Measurements from ENCODE around the gene CDK2AP2.
"Not testable (repeated sequence)": the region's sequence is repeated elsewhere in the genome, so short reads cannot be mapped to it uniquely, and the experiment has no call there.

CDK2AP2 gene

DNA sequence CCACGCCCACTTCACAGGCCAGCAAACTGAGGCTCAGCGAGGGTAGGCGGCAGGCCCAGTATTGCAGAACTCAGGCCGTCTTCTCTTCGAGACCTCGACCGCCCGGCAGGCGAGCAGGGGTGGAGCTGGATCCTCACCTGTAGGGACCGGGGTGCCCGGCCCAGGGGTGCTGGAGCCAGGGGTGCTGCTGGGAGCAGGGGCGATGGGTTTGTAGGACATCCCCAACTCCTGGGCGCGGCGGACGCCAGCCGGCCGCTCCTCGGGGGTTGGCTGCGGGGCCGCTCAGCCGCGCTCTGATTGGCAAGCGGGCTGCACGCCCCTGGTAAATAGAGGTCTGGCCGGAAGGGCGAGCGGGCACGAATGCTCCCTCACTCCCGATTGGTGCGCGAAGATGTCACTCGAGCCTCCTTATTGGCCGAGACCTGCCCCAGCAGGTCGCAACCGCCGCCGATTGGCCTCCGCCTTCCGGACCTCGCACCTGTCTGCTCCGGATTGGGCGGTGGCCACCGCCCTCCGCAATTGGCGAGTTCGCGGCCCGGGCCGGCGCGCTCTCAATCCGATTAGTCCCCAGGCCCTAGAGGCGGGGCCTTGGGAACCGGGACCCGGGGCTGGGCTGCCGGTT lies at the start of gene CDK2AP2:
CDK2AP2 (minus strand) TSS at position 299 of the 622 bp plus-strand sequence; CDS start at position 219, 80 bp downstream.
- Mint-ChIP-seq H3K27me3 (no peaks in the 10 kb centered on the region), H3K4me1 (ENCODE audit: low read depth) (peaks cover 35% of the 10 kb centered on the region), H3K4me3 (peak within 1 kb of the TSS; percentile 91)

GRCh38 chr11:67556244-67556643 lies 48.3 kb upstream of the CDK2AP2 start:
- Mint-ChIP-seq H3K4me1 (ENCODE audit: low read depth) (no peaks in the 10 kb centered on the region), H3K9me3 (peaks cover 1% of the 10 kb centered on the region), H3K27me3 (no peaks in the 10 kb centered on the region), H3K4me3 (no peak overlapping the region), H3K36me3 (ENCODE audit: low read depth) (no peaks in the 10 kb centered on the region), H3K27ac (no peak overlapping the region)
- DNase-seq, result no peak

More for the DNA sequence above, at the start of gene CDK2AP2:
- H3K9me3 Mint-ChIP-seq, result no peaks in the 10 kb centered on the region
- peak within 1 kb of the TSS; percentile 97 for H3K27ac Mint-ChIP-seq
- peaks cover 29% of the 10 kb centered on the region for H3K36me3 Mint-ChIP-seq (ENCODE audit: low read depth)
- peak; percentile 98 for DNase-seq

DNA sequence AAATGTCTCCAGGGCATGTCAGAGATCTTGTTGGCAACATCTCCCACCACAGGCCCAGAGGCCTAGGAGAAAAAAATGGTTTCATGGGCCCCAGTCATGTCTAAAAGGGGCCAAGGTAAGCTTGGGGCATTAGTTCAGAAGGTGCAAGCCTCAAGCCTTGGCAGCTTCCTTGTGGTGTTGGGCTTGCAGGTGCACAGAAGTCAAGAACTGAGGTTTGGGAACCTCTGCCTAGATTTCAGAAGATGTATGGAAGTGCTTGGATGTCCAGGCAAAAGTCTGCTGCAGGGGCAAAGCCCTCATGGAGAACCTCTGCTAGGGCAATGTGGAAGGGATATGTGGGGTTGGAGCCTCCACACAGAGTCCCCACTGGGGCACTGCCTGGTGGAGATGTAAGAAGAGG lies 43.7 kb upstream of the CDK2AP2 start:
- H3K4me1 Mint-ChIP-seq (ENCODE audit: low read depth); H3K9me3 Mint-ChIP-seq; H3K36me3 Mint-ChIP-seq (ENCODE audit: low read depth): not testable (repeated sequence)

GRCh38 chr11:67551127-67551526 lies 43.2 kb upstream of the CDK2AP2 start:
- no peaks in the 10 kb centered on the region for H3K4me1 Mint-ChIP-seq (ENCODE audit: low read depth)
- peaks cover 1% of the 10 kb centered on the region for H3K9me3 Mint-ChIP-seq
- no peaks in the 10 kb centered on the region for H3K27me3 Mint-ChIP-seq
- no peak for DNase-seq
- no peak overlapping the region for H3K27ac Mint-ChIP-seq
- no peaks in the 10 kb centered on the region for H3K36me3 Mint-ChIP-seq (ENCODE audit: low read depth)
- no peak overlapping the region for H3K4me3 Mint-ChIP-seq

More for the DNA sequence above, 43.7 kb upstream of the CDK2AP2 start:
- H3K27ac Mint-ChIP-seq, H3K4me3 Mint-ChIP-seq, DNase-seq, H3K27me3 Mint-ChIP-seq: not testable (repeated sequence)

DNA sequence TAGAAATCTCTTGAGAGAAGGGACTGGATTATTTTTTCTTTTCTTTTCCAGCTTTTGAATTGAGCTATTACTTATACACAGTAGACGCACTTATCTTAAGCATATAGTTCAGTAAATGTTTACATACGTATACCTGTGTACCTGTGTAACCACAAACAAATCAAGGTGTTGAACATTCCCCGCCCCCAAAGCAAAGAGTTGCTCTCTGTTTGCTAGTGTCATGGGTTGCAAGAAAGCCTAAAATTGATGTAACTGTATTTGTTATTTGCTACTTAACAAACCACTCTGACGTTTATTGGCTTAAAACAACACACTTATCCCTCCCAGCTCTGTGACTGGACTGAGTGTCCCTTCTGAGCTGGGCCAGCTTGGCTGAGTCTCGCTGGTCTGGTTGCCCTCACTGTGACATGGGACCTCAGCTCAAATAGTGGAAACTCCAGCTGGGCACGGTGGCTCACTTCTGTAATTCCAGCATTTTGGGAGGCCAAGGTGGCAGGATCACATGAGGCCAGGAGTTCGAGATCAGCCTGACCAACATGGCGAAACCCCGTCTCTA lies 40.7 kb upstream of the CDK2AP2 start:
- Mint-ChIP-seq H3K27ac (no peak overlapping the region), H3K27me3 (no peaks in the 10 kb centered on the region), H3K4me1 (ENCODE audit: low read depth) (no peaks in the 10 kb centered on the region), H3K9me3 (peaks cover 1% of the 10 kb centered on the region), H3K36me3 (ENCODE audit: low read depth) (no peaks in the 10 kb centered on the region), H3K4me3 (no peak overlapping the region)
- no peak for DNase-seq

- H3K27me3 Mint-ChIP-seq; H3K4me3 Mint-ChIP-seq; DNase-seq; H3K36me3 Mint-ChIP-seq (ENCODE audit: low read depth); H3K27ac Mint-ChIP-seq; H3K9me3 Mint-ChIP-seq; H3K4me1 Mint-ChIP-seq (ENCODE audit: low read depth): not testable (repeated sequence)
Observed at GRCh38 chr11:67548112-67548511, 40.1 kb upstream of the CDK2AP2 start.

GRCh38 chr11:67545280-67545679 lies 37.3 kb upstream of the CDK2AP2 start:
- no peaks in the 10 kb centered on the region for H3K36me3 Mint-ChIP-seq (ENCODE audit: low read depth)
- DNase-seq, result no peak
- no peaks in the 10 kb centered on the region for H3K4me1 Mint-ChIP-seq (ENCODE audit: low read depth)
- no peaks in the 10 kb centered on the region for H3K27me3 Mint-ChIP-seq
- no peaks in the 10 kb centered on the region for H3K9me3 Mint-ChIP-seq
- no peak overlapping the region for H3K4me3 Mint-ChIP-seq
- H3K27ac Mint-ChIP-seq, result no peak overlapping the region

DNA sequence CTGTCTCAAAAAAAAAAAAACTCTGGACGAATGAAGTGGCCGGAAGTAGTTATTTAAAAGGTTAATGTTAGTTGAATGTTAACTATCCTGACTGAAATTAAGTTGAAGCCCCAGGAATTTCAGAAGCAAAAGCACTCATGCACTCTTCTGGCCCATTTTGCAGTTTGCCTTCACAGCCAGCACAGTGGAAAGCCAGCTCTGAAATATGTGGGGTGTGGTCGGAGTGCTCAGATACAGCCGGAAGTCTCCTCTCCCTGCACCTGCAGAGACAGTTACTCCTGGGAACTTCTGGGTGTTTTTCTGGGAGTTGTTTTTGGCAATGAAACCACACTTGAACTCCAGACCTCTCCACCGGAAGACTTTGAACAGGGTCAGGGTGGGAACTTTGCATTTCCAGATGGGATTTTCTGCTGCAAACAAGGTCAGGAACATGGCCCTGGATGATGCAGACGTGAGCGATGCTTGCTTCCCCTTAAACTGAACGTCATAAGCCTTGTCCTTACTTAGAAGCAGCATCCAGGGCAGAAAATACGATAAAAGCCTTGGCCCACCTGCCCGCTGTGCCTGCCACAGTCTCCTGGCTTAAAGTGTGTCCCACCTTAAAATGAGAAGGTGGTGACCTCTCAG lies 36.8 kb upstream of the CDK2AP2 start:
- Mint-ChIP-seq H3K36me3 (ENCODE audit: low read depth) (no peaks in the 10 kb centered on the region), H3K4me1 (ENCODE audit: low read depth) (no peaks in the 10 kb centered on the region), H3K27me3 (no peaks in the 10 kb centered on the region), H3K4me3 (no peak overlapping the region), H3K27ac (no peak overlapping the region), H3K9me3 (no peaks in the 10 kb centered on the region)
- no peak for DNase-seq

DNA sequence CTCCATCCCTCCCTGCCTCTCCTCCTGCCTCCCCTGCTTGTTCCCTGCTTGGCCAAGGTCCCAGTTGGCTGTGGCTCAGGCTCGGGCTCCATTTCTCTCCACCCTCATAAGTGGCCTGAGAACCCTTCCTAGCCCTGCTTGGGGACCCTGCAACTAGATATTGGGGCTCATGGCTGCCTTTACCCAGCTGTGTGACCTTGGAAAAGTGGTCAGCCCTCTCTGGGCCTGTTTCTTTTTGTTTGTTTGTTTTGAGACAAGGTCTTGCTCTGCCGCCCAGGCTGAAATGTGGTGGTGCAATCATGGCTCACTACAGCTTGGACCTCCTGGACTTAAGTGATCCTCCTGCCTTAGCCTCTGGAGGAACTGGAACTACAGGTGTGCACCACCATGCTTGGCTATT lies 35.6 kb upstream of the CDK2AP2 start:
- no peaks in the 10 kb centered on the region for H3K9me3 Mint-ChIP-seq
- no peak overlapping the region for H3K4me3 Mint-ChIP-seq
- DNase-seq, result no peak
- no peaks in the 10 kb centered on the region for H3K4me1 Mint-ChIP-seq (ENCODE audit: low read depth)
- no peaks in the 10 kb centered on the region for H3K27me3 Mint-ChIP-seq
- H3K36me3 Mint-ChIP-seq (ENCODE audit: low read depth), result no peaks in the 10 kb centered on the region
- H3K27ac Mint-ChIP-seq, result no peak overlapping the region

DNA sequence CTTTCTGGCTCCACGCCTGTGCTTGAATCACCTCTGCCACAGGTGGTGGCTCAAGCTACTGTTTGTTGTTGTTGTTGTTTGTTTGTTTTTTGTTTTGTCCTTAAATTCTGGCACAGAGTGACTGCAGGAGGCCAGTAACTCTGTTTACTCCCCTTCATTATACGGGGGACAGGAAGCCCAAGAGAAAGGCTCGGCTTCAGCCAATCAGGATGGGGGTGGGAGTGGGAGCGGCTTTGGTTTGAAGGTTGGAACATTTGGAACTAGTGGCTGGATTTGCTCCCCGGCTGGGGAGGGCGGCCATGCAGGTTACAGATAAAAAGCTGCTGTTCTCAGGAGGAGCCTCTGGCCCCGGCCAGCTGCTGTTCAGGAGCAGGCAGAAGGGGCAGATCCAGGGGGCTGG lies 35.0 kb upstream of the CDK2AP2 start:
- H3K4me1 Mint-ChIP-seq (ENCODE audit: low read depth), result no peaks in the 10 kb centered on the region
- H3K9me3 Mint-ChIP-seq, result no peaks in the 10 kb centered on the region
- H3K4me3 Mint-ChIP-seq, result no peak overlapping the region
- no peaks in the 10 kb centered on the region for H3K36me3 Mint-ChIP-seq (ENCODE audit: low read depth)
- no peaks in the 10 kb centered on the region for H3K27me3 Mint-ChIP-seq
- no peak overlapping the region for H3K27ac Mint-ChIP-seq
- DNase-seq, result no peak

GRCh38 chr11:67542169-67542568 lies 34.2 kb upstream of the CDK2AP2 start:
- no peak for DNase-seq
- no peaks in the 10 kb centered on the region for H3K27me3 Mint-ChIP-seq
- no peak overlapping the region for H3K4me3 Mint-ChIP-seq
- H3K4me1 Mint-ChIP-seq (ENCODE audit: low read depth), result no peaks in the 10 kb centered on the region
- H3K36me3 Mint-ChIP-seq (ENCODE audit: low read depth), result no peaks in the 10 kb centered on the region
- H3K9me3 Mint-ChIP-seq, result no peaks in the 10 kb centered on the region
- H3K27ac Mint-ChIP-seq, result no peak overlapping the region

GRCh38 chr11:67541198-67541597 lies 33.2 kb upstream of the CDK2AP2 start:
- Mint-ChIP-seq H3K27ac (no peak overlapping the region), H3K4me3 (no peak overlapping the region), H3K9me3 (no peaks in the 10 kb centered on the region), H3K27me3 (no peaks in the 10 kb centered on the region), H3K36me3 (ENCODE audit: low read depth) (no peaks in the 10 kb centered on the region), H3K4me1 (ENCODE audit: low read depth) (no peaks in the 10 kb centered on the region)
- DNase-seq, result no peak

- no peak overlapping the region for H3K27ac Mint-ChIP-seq
- H3K4me3 Mint-ChIP-seq, result no peak overlapping the region
- no peak for DNase-seq
- H3K9me3 Mint-ChIP-seq, result peaks cover 6% of the 10 kb centered on the region
- no peaks in the 10 kb centered on the region for H3K36me3 Mint-ChIP-seq (ENCODE audit: low read depth)
- no peaks in the 10 kb centered on the region for H3K4me1 Mint-ChIP-seq (ENCODE audit: low read depth)
- H3K27me3 Mint-ChIP-seq, result no peaks in the 10 kb centered on the region
Observed at GRCh38 chr11:67539550-67539949, 31.6 kb upstream of the CDK2AP2 start.

DNA sequence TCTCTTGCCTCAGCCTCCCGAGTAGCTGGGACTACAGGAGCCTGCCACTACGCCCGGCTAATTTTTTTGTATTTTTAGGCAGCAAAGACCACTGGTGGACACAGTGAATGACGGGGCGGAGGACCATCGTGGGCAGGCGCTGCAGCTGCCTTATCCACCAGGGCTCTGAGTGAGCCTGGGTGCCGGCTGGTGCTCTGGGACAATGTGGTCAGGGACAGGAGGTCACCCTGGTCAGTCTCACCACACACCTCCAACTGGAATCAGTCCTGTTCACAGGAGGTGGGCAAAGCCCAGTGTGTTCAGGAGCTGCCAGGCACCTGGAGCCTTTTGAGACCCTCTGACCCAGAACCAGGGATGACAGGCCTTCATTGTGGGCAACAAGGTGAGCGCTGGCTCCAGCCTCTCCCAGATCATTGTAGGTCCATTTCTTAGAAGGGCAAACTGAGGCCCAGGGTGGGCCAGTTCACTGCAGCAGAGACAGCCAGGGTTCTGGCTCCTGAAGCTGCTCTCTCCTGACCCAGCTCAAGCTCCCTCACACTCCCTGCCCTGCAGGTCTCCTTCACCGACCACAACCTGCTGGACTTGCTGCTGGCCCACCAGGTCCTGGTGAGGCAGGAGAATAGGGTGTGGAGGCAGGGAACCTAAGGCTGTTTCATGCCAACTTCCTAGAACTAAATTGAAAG lies 31.0 kb upstream of the CDK2AP2 start:
- no peak for DNase-seq
- no peak overlapping the region for H3K4me3 Mint-ChIP-seq

GRCh38 chr11:67538306-67538705 lies 30.3 kb upstream of the CDK2AP2 start:
- H3K36me3 Mint-ChIP-seq (ENCODE audit: low read depth), result peaks cover 4% of the 10 kb centered on the region
- H3K27ac Mint-ChIP-seq, result no peak overlapping the region
- H3K4me1 Mint-ChIP-seq (ENCODE audit: low read depth), result no peaks in the 10 kb centered on the region
- H3K9me3 Mint-ChIP-seq, result peaks cover 16% of the 10 kb centered on the region
- peaks cover 5% of the 10 kb centered on the region for H3K27me3 Mint-ChIP-seq
- no peak overlapping the region for H3K4me3 Mint-ChIP-seq
- no peak for DNase-seq

More for the DNA sequence above, 31.0 kb upstream of the CDK2AP2 start:
- Mint-ChIP-seq H3K36me3 (ENCODE audit: low read depth) (peaks cover 1% of the 10 kb centered on the region), H3K9me3 (peaks cover 10% of the 10 kb centered on the region), H3K27me3 (peaks cover 1% of the 10 kb centered on the region), H3K4me1 (ENCODE audit: low read depth) (no peaks in the 10 kb centered on the region), H3K27ac (no peak overlapping the region)
